HUDEP-2 (cell line): ENCODE data around the gene BTK.
A peak's percentile ranks its signal among the peaks of the same experiment; 100 is the strongest.

Experiments
- DNase-seq, 76 experiments: peaks; one replicate each; lab custom pipeline; 2025; ENCODE audit not compliant: unreplicated experiment in 76 of 76; lab: John Stamatoyannopoulos, UW

BTK gene

GRCh38 chrX:101385795-101386541 lies at the start of gene BTK:
TSS of gene BTK (minus strand) at chrX:101386191. CDS start at chrX:101375284, 10,907 bp downstream.
- peak in 73 of 76 experiments; percentile 1 to 77 (median 47) for DNase-seq

DNA sequence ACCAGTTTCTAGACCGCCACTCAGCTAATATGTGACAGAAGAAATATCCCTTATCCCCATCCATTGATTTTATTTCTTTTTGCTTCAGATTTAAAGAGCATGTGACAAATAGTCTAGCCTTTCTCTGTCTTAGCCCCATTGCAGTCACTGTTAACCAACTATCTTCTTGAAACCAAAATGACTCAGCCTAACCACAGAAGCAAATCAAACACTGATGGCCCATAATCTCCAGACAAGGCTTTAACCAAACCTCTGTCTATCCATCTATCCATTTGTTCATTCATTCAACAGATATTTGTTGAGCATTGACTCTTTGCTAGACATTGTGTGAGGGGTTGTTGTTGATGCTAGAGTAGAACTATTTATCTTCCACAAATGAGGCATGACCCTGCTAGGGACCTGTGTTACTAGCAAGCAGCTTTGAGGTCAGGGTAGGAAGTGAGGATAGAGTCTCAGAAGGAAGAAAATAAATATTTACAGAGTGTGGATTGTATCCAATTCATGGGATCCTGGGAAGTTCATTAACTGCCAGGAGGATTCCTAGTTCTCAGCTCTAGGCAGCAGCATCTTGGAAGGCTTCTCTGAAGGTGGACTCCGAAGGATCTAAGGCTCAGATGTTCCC lies 44.6 kb upstream of the BTK start:
- peak in 2 of 76 experiments; percentile 0 for DNase-seq

DNA sequence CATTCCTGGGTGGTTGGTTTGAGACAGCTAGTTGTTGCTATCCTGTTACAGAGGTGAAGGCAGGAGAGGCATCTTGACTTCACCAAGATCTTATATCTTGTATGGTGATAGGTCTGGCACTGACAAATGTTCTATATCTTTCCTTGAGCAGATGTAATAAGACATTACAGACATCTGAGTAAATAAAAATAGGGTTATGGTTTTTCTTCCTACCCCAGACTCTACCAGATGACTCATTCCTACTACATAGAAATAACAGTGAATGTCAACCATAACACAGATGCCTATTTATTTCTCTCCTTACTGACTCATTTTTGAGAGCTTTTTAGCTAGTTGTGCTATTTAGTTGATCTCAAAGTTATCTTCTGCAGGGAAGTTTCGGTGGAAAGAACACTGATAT lies 43.9 kb upstream of the BTK start:
- DNase-seq = no peak

GRCh38 chrX:101427954-101428353 lies 42.0 kb upstream of the BTK start:
- no peak for DNase-seq

DNA sequence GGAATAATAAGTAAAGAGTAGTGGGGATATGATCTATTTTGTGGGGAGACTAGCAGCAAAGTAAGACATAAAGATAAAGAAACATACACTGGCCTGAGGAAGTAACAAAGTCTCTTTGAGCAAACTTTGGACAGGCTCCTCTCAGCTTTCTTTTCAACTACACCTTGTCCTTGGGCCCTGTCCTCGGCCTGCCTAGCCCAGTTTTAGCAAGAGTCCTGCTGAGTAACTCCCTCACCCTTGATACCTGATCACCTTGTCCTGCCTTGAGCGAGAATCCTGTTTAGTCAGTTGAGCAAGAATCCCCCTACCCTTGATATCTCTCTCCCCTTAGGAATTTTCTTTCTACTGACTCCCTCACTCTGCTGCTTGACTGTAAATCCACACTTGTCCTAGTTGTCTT lies 33.5 kb upstream of the BTK start:
- peak in 2 of 76 experiments; percentile 14 to 25 for DNase-seq

- DNase-seq = peak in 7 of 76 experiments; percentile 1 to 23 (median 3)
Measured at GRCh38 chrX:101417981-101418841, 32.2 kb upstream of the BTK start.

GRCh38 chrX:101417190-101417589 lies 31.2 kb upstream of the BTK start:
- DNase-seq = peak in 34 of 76 experiments; percentile 0 to 45 (median 10)

DNA sequence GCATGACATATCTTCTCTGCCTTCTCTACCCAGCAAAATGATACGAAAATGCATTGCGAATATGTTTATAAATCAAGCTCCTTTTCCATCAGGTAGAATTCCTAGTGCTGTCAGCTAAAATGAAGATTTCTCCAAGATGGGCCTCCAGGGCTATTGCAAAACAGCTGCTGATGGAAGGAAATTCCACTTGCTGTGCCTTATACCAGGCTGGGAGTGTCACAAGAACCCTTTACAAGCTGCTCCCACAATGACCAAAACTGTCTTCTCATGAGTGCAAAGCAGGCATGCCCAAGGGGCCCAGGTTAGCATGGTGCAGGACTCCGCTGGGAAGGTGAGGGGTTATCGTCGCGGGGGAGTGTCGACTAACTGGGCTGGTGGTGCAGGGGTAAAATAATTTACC lies 30.7 kb upstream of the BTK start:
- peak in 3 of 76 experiments; percentile 1 to 2 (median 1) for DNase-seq

- peak in 66 of 76 experiments; percentile 1 to 72 (median 30) for DNase-seq
Measured at GRCh38 chrX:101415180-101416145, 29.5 kb upstream of the BTK start.

DNA sequence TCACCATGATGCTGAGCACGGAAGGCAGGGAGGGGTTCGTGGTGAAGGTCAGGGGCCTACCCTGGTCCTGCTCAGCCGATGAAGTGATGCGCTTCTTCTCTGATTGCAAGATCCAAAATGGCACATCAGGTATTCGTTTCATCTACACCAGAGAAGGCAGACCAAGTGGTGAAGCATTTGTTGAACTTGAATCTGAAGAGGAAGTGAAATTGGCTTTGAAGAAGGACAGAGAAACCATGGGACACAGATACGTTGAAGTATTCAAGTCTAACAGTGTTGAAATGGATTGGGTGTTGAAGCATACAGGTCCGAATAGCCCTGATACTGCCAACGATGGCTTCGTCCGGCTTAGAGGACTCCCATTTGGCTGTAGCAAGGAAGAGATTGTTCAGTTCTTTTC lies 26.0 kb upstream of the BTK start:
- no peak for DNase-seq

DNA sequence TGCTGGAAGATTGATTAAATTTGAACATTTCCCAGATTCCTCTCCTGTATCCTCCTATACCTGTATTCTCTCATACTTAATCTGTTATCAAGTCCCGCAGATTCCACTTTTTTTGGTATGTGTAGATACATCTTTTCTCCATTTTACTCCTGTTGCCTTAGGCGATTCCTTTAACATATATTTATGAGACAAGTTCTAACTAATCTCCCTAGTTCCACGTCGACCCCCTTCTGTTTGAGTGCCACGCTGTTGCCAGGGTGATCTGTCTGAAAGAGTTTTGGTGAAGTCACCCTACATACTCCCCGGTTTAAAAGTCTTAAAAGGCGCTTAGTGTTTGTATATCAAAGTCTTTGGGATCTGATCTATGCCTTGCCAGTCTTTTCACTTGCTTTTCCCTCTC lies 24.5 kb upstream of the BTK start:
- no peak for DNase-seq

GRCh38 chrX:101409043-101409442 lies 23.1 kb upstream of the BTK start:
- DNase-seq = no peak

GRCh38 chrX:101408532-101408841 lies 22.5 kb upstream of the BTK start:
- peak in 14 of 76 experiments; percentile 2 to 66 (median 39) for DNase-seq

DNA sequence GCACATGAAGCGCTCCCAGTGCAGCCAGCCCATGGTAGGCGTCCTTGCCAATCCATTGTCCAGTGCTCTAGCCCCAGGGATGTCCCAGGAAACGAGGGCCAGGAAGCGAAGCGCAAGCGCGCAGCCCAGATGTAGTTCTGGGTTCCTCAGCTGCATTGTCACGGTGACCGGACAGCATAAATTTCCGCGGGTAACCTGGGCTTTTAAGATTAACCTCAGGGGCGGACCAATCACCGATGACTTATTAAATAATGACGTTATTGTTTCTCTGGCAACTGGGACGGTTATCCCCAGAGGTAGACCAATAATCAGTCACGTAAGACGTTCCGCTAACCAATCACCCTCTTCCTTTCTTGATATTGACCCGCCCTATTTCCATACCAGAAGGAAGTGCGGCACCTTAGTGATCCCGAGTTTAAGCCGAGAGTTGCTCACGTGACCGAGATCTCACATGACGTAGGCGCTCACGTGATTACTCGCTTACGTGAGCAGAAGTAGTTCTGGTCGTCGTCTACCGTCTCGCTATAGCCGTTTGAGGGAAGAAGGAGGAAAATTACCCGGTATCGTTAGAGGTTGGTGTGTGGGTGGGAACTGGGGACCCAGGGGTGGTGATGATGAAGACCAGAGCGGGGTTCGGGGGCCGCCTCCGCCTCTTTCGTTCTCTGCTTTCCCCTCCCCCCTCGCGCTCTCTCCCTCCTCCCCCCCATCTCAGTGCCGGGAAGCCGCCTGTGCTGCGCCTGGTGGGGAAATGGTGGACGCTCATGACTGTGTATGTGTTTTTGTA lies 21.9 kb upstream of the BTK start, which contains the start of the genes GLA and HNRNPH2:
Gene GLA, minus strand, starts transcription at position 178 of the 784 bp plus-strand sequence. Its CDS starts 22 bp downstream, at position 156.
Gene HNRNPH2, plus strand, starts transcription at position 475 of the 784 bp plus-strand sequence. CDS start 3,767 bp downstream, outside the sequence.
- peak; percentile 11 to 94 (median 76) for DNase-seq

DNA sequence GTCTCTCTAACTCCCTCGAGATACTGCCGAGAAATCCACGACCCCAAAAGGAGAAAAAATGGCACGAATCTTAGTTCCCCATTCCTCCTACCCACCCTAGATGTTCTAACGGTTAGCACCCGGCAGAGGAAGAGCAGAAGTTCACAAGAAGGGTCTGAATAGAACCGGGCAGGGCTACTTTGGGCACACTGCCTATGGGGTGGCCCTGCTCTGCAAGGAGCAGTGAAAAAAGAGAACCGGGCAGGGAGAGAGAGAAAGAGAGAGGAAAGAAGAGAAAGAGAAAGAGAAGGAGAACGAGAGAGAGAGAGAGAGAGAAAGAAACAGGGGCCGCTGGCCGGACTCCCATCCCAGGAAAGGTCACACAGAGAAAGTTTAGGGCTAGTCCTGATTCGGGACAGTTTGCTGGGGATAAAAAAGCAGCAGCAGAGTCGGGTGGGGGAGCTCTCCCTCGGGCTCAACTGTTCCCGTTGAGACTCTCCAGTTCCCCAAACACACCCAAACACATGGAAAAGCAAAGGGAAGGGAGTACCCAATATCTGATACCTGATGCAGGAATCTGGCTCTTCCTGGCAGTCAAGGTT lies 21.3 kb upstream of the BTK start:
- peak in 1 of 76 experiments; percentile 7 for DNase-seq

DNA sequence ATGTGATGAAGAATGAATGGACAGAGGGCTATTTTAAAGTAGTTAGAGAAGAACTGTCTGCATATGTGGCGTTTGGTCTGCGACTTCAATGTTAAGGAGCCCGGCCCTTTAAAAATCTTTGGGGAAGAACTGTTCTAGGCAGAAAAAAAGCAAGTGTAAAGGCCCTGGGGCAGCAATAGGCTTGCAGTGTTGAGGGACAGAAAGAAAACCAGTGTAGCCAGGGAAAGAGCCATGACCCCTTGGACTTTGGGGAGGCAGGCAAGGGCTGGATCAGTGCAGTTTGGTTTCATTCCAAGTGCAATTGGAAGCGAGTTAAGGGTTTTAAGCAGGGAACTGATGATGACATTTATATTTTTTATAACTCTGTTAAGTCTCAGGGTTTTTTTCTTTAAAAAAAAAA lies 13.8 kb upstream of the BTK start:
- no peak for DNase-seq

DNA sequence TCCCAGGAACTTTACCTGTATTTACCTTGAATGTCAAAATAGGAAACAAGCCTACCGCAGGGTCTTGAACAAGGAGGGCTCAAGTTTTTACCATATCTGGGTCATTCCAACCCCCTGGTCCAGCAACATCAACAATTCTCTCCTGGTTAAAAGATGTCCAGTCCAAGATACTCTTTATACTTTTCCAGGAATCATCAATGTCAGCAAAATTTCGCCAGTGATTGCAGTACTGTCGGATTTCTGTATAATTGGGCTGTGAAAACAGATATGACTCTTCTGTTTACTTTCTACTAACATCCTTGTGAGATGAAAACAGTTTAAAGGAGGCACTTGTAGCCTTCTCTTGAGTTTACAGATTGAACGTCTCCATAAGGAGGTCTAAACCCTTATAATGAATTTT lies 12.7 kb upstream of the BTK start:
- no peak for DNase-seq

GRCh38 chrX:101397779-101398178 lies 11.8 kb upstream of the BTK start:
- DNase-seq = peak in 1 of 76 experiments; percentile 0

DNA sequence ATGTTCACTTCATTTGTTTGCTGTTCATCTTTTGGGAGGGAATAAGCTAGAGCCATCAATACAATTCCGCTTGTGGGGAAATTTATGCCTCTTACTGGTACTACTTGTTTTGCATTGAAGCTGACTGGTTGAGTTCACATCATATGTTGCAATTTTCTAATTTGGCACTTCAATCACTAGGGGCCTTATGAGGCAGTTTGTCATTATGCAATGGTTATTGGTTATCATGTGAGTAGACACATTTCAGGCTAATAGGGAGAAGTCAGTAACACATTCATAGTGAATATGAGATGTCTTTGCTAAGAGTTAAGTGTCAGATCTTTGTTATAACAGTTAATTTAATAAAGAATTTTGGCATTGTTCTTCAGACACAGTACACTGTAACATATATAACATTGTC lies 9.8 kb upstream of the BTK start:
- DNase-seq = peak in 3 of 76 experiments; percentile 3 to 9 (median 8)
